Psoas muscle (tissue), 8 donors: ENCODE measurements around the gene R3HDM2. TPM values are rescaled to one million over a fixed set of nuclear protein-coding genes. Genes with fewer than 3 reads are reported as not detected.

Experiments used
- ATAC-seq, 4 donors: fragments of 200-7000 bp; cut with Tn5 transposase; one replicate each; pipeline ENCODE4 v1.9.1; 2020; ENCODE audit warnings: moderate library complexity in 3 of 4, mild to moderate bottlenecking in 2 of 4
- DNase-seq, 2 donors: peaks; one replicate each; pipeline ENCODE4 v3.0.0-alpha.2; 2020
- H3K27ac ChIP-seq: fragments of 200-600 bp; one replicate; pipeline ENCODE4 v1.8.0; 2022
- H3K27me3 ChIP-seq, 3 donors: fragments of 200-600 bp in 1 of 3; one replicate each; pipeline versions ENCODE4 v1.6.1 to v1.8.0; 2013 to 2022; ENCODE audit warnings: low read length in 2 of 3, mild to moderate bottlenecking in 2 of 3, moderate library complexity in 1 of 3; ENCODE audit not compliant: insufficient read depth in 3 of 3
- H3K36me3 ChIP-seq, 2 donors: fragments of 200-600 bp in 1 of 2; one replicate each; pipeline versions ENCODE4 v1.6.1 to v1.8.0; 2013 to 2022; ENCODE audit warnings: low read depth in 1 of 2, mild to moderate bottlenecking in 1 of 2, moderate library complexity in 1 of 2; ENCODE audit not compliant: insufficient read depth in 1 of 2
- H3K4me1 ChIP-seq: fragments of 200-600 bp; one replicate; pipeline ENCODE4 v1.8.0; 2022
- H3K4me3 ChIP-seq: fragments of 200-600 bp; one replicate; pipeline ENCODE4 v1.8.0; 2022; ENCODE audit warnings: mild to moderate bottlenecking
- H3K9me3 ChIP-seq: fragments of 200-600 bp; one replicate; pipeline ENCODE4 v1.8.0; 2022
- WGBS, 3 donors: extraction: QIAGEN DNeasy Blood & Tissue Kit; methylation state at CpG; one replicate each; pipeline versions ENCODE4 v1.1.6 to v1.1.7; 2013; 5-methylcytosine and 5-hydroxymethylcytosine counted together
- intact Hi-C, 2 donors: fragments of 100-400 bp; cut with DNase I; formaldehyde crosslinking; loops; one replicate each; pipeline versions ENCODE4 v1.11.0 to v1.14.2; 2022
- polyA plus RNA-seq, 3 donors: library from polyadenylated mRNA; stranded (reverse); fragments of 200-250 nt; gene quantifications; one replicate each; pipeline ENCODE4 v1.2.3, GENCODE V29; 2013
- total RNA-seq, 4 donors: library from RNA; stranded (reverse); fragmentation: NEBNext Ultra II Directional in 2 of 4; extraction: Animal tissue kit (Norgen Biotek cat#: 25700) in 2 of 4; gene quantifications; one replicate each; pipeline versions ENCODE4 v1.2.1 to v1.2.4, GENCODE V29; 2021 to 2023
- TF ChIP-seq, protein P1 (sequence below): fragments of 200-600 bp; IDR thresholded peaks from one replicate; pipeline ENCODE4 v1.8.0; 2022; ENCODE audit warnings: antibody characterized with exemption
- donor health status: healthy with polysubstance abuse.
- donor health status: DM: no; HTN: no; CAD: no; lungs with moderate emphysema.
- donor health status: Bipolar disorder and iron deficiency.
- donor health status: healthy.
- donor health status: DM: yes; HTN: yes; CAD: no.
- donor health status: DM: no; HTN: no; CAD: no.
- donor health status: DM: no; HTN: no; CAD: no.
- donor health status: DM: yes; HTN: yes; CAD: no.

The R3HDM2 gene
- total and polyA plus RNA-seq, 7 donors: 12.1 to 64.9 (median 41.4) TPM

DNA sequence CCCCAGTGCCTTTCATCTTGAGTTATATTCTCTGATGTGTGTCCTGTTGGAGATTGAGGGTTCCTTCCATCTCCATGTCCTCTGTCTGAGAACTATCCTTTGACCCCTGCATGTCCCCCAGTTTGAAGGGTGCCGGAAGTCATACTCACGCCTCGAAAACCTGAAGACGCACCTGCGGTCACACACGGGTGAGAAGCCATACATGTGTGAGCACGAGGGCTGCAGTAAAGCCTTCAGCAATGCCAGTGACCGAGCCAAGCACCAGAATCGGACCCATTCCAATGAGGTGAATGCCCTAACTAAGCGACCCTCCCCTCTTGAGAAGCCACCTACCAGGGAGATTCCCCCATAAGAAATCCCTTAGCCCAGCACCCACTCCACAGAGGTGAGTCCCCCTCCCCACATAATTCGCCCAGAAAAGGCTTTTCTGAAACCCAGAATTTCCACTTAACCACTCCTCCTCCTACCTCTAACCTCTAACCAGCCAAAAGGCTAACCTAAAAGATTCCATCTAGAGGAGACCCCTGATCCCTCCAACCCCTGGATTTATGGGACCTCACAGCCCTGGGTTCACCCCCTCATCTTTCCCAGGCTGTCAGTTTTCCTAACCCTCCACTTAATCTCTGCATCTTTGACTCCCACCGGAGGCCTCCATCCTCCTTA, 36.5 kb upstream of the R3HDM2 start:
- DNase-seq (no peak), ATAC-seq (no peak)
- TF ChIP-seq, protein P1, sequence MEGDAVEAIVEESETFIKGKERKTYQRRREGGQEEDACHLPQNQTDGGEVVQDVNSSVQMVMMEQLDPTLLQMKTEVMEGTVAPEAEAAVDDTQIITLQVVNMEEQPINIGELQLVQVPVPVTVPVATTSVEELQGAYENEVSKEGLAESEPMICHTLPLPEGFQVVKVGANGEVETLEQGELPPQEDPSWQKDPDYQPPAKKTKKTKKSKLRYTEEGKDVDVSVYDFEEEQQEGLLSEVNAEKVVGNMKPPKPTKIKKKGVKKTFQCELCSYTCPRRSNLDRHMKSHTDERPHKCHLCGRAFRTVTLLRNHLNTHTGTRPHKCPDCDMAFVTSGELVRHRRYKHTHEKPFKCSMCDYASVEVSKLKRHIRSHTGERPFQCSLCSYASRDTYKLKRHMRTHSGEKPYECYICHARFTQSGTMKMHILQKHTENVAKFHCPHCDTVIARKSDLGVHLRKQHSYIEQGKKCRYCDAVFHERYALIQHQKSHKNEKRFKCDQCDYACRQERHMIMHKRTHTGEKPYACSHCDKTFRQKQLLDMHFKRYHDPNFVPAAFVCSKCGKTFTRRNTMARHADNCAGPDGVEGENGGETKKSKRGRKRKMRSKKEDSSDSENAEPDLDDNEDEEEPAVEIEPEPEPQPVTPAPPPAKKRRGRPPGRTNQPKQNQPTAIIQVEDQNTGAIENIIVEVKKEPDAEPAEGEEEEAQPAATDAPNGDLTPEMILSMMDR: no peak
- 90 to 93% (median 91%) methylated on average over 12 of the region's 12 CpGs for WGBS, 3 donors
- intact Hi-C loops: loop anchor here in 1 of 2 donors (10.0 kb wide), 2 partner anchors 157 to 253 kb away; partner anchors contain the start of gene NXPH4
- H3K36me3 ChIP-seq: no peaks in the 10 kb centered on the region
- H3K27ac ChIP-seq: no peak overlapping the region
- peaks cover 4% of the 10 kb centered on the region for H3K4me1 ChIP-seq
- H3K9me3 ChIP-seq: no peaks in the 10 kb centered on the region
- H3K27me3 ChIP-seq: peaks cover 0 to 16% (median 0%) of the 10 kb centered on the region in 3 donors
- no peak overlapping the region for H3K4me3 ChIP-seq

DNA sequence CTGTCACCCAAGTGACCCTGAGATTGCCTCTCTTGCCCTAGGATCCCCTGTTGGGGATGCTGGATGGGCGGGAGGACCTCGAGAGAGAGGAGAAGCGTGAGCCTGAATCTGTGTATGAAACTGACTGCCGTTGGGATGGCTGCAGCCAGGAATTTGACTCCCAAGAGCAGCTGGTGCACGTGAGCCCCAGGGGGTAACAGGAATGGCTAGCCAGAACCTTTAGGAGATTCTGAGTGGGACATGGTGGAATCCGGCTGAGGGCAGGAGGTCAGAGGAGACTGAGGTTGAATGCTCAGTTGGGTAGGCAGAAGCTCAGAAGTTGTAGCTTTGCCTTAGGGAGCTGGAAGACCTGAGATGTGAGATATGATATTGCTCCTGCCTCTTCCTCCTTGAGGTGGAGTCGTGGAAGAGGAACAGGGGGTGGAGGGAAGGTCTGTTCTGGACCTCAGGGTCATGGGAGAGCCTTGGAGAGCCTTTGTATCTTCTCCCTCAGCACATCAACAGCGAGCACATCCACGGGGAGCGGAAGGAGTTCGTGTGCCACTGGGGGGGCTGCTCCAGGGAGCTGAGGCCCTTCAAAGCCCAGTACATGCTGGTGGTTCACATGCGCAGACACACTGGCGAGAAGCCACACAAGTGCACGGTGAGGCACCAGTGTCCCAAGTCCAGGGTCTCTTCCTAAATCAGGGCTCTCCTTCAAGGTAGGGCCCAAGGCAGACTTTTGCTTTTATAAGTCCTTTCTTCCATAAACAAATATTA, 35.1 kb upstream of the R3HDM2 start:
- H3K4me1 ChIP-seq: peaks cover 18% of the 10 kb centered on the region
- DNase-seq (peak in 1 of 2 donors; percentile 42), ATAC-seq (no peak)
- no peak overlapping the region for H3K27ac ChIP-seq
- intact Hi-C loops: loop anchor here (2.0 to 10.0 kb wide), 3 partner anchors 159 to 253 kb away; partner anchors contain the start of gene NXPH4 (in 1 of the 2)
- TF ChIP-seq, protein P1: no peak
- no peak overlapping the region for H3K4me3 ChIP-seq
- 70 to 74% (median 71%) methylated on average over 14 of the region's 14 CpGs for WGBS, 3 donors
- H3K36me3 ChIP-seq: no peaks in the 10 kb centered on the region
- H3K9me3 ChIP-seq: no peaks in the 10 kb centered on the region
- H3K27me3 ChIP-seq: peaks cover 0 to 14% (median 4%) of the 10 kb centered on the region in 3 donors

DNA sequence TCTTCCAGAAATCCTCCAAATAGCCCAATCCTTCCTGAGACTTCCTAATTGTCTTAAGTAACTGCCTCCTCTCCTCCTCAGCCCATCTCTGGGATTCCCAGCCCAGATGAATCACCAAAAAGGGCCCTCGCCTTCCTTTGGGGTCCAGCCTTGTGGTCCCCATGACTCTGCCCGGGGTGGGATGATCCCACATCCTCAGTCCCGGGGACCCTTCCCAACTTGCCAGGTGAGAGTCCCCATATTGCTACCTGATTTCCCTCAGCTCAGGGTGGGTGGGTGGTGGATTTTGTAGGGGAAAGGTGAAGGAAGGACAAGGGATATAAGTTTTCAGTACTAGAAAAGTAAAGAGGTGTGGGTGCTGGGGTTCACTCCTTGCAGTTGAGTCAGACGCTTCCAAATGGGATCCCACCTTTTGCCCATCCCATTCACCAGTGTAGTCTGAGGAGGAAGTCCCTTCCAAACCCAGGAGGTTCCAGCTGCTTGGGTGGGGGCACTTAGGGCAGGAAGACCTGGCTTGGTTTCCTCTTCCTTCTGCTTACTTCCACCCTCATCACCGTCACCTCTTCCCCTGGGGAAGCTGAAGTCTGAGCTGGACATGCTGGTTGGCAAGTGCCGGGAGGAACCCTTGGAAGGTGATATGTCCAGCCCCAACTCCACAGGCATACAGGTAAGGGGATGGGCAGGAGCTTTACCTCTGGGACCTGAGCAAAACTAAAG, 34.3 kb upstream of the R3HDM2 start:
- DNase-seq (no peak), ATAC-seq (no peak)
- intact Hi-C loops: loop anchor here (2.0 to 10.0 kb wide), 3 partner anchors 160 to 252 kb away; partner anchors contain the start of gene NXPH4 (in 1 of the 2)
- H3K27ac ChIP-seq: no peak overlapping the region
- H3K4me1 ChIP-seq: peaks cover 20% of the 10 kb centered on the region
- H3K4me3 ChIP-seq: no peak overlapping the region
- TF ChIP-seq, protein P1: no peak
- 79 to 84% (median 82%) methylated on average over 6 of the region's 6 CpGs for WGBS, 3 donors
- H3K9me3 ChIP-seq: no peaks in the 10 kb centered on the region
- no peaks in the 10 kb centered on the region for H3K36me3 ChIP-seq
- H3K27me3 ChIP-seq: peaks cover 0 to 9% (median 6%) of the 10 kb centered on the region in 3 donors

DNA sequence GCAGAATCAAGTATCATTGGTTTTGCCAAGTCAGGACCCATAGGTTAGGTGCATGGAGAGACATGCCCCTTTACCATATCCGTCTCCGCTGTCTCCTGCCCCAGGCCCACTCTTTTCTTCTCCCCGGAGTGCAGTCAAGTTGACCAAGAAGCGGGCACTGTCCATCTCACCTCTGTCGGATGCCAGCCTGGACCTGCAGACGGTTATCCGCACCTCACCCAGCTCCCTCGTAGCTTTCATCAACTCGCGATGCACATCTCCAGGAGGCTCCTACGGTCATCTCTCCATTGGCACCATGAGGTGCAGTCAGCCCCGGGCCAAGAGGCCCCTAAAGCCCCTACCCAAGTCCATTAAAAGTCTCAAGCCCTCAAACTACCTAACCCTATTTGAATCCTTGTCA, 33.7 kb upstream of the R3HDM2 start:
- peaks cover 0 to 8% (median 6%) of the 10 kb centered on the region in 3 donors for H3K27me3 ChIP-seq
- WGBS, 3 donors: 92 to 95% (median 95%) methylated on average over 12 of the region's 12 CpGs
- DNase-seq: no peak
- TF ChIP-seq, protein P1: no peak
- peaks cover 20% of the 10 kb centered on the region for H3K4me1 ChIP-seq
- no peak overlapping the region for H3K4me3 ChIP-seq
- ATAC-seq: no peak
- no peak overlapping the region for H3K27ac ChIP-seq
- no peaks in the 10 kb centered on the region for H3K9me3 ChIP-seq
- intact Hi-C loops: loop anchor here (2.0 to 10.0 kb wide), 4 partner anchors 158 to 252 kb away; partner anchors contain the start of gene NXPH4 (in 1 of the 2)
- H3K36me3 ChIP-seq: no peaks in the 10 kb centered on the region
